NT2/D1 (cell line): ENCODE data around the gene CAMK2B.

Experiments used
- SUZ12 ChIP-seq: IDR thresholded peaks from 2 replicates; pipeline ENCODE4 v1.6.1; 2011; ENCODE audit not compliant: insufficient read length, insufficient read depth; ENCODE audit errors: extremely low read depth
- YY1 ChIP-seq: IDR thresholded peaks from 2 replicates; pipeline ENCODE4 v1.6.1; 2011; ENCODE audit not compliant: insufficient read length, insufficient read depth
- ZNF274 ChIP-seq: IDR thresholded peaks from 2 replicates; pipeline ENCODE4 v1.6.1; 2011; ENCODE audit warnings: mild to moderate bottlenecking, low read depth, low read length

GRCh38 chr7:44277391-44277790, 48.0 kb downstream of the CAMK2B start:
- TF ChIP-seq ZNF274 (no peak), YY1 (no peak), SUZ12 (no peak)
